ENCODE results near the gene MAP1LC3A.

DNA sequence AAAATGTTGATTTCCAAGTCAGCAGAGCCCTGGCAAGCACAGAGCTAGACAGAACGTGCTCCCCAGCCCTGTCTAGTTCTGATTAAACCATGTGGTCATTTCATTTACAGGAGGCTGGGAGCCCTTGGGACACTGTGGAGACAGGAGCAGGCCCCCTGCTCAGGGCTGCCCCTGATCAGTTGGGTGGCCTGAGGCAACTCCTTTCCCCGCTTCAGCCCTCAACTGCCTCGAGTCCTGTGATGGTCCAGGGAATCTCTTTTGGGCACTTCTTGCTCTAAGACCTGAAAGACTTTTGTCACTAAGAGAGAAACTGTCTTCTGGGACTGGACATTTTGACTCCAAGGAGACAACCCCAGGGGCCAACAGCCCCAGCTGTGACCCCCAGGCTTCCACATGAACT is 28.8 kb upstream of the MAP1LC3A start:
- TF ChIP-seq, protein P1, sequence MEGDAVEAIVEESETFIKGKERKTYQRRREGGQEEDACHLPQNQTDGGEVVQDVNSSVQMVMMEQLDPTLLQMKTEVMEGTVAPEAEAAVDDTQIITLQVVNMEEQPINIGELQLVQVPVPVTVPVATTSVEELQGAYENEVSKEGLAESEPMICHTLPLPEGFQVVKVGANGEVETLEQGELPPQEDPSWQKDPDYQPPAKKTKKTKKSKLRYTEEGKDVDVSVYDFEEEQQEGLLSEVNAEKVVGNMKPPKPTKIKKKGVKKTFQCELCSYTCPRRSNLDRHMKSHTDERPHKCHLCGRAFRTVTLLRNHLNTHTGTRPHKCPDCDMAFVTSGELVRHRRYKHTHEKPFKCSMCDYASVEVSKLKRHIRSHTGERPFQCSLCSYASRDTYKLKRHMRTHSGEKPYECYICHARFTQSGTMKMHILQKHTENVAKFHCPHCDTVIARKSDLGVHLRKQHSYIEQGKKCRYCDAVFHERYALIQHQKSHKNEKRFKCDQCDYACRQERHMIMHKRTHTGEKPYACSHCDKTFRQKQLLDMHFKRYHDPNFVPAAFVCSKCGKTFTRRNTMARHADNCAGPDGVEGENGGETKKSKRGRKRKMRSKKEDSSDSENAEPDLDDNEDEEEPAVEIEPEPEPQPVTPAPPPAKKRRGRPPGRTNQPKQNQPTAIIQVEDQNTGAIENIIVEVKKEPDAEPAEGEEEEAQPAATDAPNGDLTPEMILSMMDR (IDR thresholded peaks at IDR 0.05), result no peak
- TF ChIP-seq EZH2 (IDR thresholded peaks at IDR 0.05) (no peak), EZH2phosphoT487 (IDR thresholded peaks at IDR 0.05) (no peak)

Data from neural progenitor cell (in vitro differentiated cells).